SIG-M5 (cell line): Measurements from ENCODE around the gene PDLIM1.

Experiments used
- DNase-seq: peaks from one replicate; lab custom pipeline; 2025; lab: John Stamatoyannopoulos, UW

Gene PDLIM1, protein sequence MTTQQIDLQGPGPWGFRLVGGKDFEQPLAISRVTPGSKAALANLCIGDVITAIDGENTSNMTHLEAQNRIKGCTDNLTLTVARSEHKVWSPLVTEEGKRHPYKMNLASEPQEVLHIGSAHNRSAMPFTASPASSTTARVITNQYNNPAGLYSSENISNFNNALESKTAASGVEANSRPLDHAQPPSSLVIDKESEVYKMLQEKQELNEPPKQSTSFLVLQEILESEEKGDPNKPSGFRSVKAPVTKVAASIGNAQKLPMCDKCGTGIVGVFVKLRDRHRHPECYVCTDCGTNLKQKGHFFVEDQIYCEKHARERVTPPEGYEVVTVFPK

GRCh38 chr10:95290461-95291364 is at the start of gene PDLIM1:
Gene PDLIM1, minus strand, starts transcription at chr10:95291003. Its CDS starts 88 bp downstream, at chr10:95290915.
- DNase-seq, result no peak

- no peak for DNase-seq
Measured at GRCh38 chr10:95339863-95340262, 49.1 kb upstream of the PDLIM1 start.

- DNase-seq, result no peak
Measured at GRCh38 chr10:95337423-95338160, 46.8 kb upstream of the PDLIM1 start.

DNA sequence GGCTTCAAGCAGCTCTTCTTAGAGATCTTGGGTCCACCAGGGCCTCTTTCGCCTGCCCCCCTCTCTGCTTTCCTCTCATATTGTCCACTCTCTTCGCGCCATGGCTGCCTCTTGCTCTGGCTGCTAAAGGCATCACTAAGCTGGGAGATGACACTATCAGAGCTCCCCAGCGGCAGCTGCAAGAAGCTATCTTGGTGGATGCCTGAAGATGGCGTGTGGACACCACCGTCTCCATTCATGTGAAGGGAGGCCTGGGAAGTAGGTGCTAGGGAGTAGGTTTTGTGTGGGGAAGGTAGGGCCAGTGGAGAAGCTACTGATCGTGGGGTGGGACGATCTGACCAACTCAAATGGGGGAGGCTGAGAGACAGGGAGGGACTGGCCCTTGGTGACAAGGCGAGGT is 45.9 kb upstream of the PDLIM1 start:
- DNase-seq, result no peak

GRCh38 chr10:95335933-95336699 is 45.3 kb upstream of the PDLIM1 start:
- no peak for DNase-seq

DNA sequence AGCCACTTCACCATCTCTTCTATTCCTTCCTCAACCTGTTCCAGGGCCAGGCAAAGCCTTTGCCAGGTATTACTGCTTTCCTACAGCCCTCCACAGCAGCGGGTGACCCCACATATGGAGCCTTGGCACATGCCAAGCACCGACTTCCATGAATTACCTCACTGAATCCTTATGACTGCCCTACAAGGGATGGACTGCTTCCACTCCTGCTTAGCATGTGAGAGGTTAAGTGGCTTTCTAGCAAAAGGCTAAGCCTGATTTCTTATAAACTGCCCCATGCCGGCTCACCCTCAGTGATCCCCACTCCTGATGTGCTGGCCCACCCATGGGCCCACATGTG is 44.0 kb upstream of the PDLIM1 start:
- no peak for DNase-seq

DNA sequence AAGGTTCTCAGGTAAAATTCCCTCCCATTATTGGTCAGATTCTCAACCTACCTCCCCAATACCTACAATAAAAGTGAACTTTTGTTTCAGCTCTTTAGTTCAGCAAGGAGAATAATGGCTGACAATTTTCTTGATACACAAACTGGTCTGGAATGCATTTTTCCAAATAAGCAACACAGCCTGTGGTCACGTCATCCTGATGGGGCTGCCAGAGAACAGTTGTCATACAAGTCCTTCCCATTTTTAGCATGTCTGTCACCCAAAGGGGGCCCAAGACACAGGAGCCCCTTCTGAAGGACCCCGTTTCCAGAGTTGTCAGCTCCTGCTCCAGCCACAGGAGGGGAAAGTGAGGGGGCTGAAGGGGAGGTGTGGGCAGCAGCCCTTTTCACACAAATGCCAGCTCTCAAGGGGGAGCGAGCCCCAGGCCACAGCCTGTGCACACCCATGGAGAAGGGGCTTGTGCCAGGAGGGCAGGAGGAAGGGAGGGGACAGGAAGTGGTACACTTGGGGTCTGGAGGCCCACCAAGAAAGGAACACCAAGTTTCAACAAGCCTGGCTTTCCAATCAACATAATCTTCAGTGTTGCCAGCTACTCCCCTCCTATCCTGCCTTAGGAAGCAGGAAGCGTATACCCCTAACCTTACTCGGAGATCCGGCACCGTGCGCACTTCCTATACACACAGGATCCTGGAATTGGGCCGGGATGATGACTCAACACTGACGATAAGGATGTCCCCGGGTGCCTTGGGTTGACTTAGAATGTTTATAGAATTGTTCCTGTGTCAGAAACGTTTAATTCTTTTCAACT is 43.4 kb upstream of the PDLIM1 start:
- no peak for DNase-seq

- DNase-seq, result no peak
Measured at GRCh38 chr10:95332666-95333249, 42.0 kb upstream of the PDLIM1 start.

GRCh38 chr10:95331596-95332130 is 40.9 kb upstream of the PDLIM1 start:
- DNase-seq, result no peak

GRCh38 chr10:95330966-95331453 is 40.2 kb upstream of the PDLIM1 start:
- DNase-seq, result no peak

GRCh38 chr10:95329296-95329695 is 38.5 kb upstream of the PDLIM1 start:
- DNase-seq, result no peak

GRCh38 chr10:95328013-95328412 is 37.2 kb upstream of the PDLIM1 start:
- DNase-seq, result no peak

DNA sequence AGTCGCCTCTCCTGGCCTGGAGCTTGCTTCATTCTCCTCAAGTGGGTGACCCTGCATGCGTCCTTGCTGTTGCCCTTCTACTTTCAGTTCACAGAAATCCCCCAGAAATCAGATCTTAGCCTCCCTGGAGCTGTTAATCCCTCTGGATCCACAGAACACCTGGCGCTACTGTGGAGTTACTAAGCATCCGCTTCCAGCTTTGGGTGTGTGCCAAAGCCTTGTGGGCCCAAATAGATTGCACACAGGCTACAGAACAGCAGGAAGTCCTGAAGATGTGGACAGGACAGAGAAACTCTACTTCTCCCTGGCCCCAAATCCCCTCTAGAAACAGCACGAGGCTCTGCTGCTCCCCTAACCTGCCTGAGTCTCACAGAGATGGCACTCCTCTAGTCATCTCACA is 36.6 kb upstream of the PDLIM1 start:
- DNase-seq, result no peak

DNA sequence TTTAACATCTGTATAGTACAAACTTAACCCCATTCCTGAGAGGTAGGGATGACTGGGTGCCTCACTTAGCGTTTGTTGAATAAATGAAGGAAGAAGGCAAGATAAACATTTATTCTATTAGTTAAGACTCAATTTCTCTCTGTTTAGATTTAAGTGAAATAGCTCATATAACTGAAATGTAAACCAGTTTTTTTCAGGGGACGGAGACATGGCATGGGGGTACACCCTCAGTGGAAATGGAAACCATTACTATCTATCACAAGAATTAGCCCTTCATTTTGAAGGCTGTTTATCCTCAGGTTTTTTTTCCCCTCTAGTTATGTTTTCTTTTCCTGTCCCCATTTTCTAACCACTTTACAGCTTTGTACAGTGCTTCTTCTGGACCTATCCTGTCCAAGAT is 35.6 kb upstream of the PDLIM1 start:
- DNase-seq, result no peak

DNA sequence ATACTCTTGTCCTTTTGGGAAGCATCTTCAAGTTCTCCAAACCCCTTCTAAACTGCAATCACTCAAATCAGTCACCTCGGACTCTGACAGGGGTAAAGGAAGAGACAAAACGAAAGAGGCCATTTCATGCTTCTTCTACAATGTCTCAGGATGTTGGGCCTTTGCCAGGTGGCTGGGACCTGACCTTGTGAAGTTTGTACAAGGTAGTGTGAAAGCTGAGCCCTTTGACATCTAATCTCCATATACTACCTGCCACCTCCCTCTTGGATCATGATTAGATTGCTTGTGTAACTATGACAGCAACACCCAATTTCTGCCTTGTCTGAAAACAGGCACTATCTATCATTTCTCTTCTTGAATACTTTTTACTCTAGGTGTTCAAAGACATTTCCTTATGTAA is 35.1 kb upstream of the PDLIM1 start:
- DNase-seq, result no peak

GRCh38 chr10:95324436-95325268 is 33.8 kb upstream of the PDLIM1 start:
- no peak for DNase-seq

- DNase-seq, result no peak
Measured at GRCh38 chr10:95321554-95322301, 30.9 kb upstream of the PDLIM1 start.

DNA sequence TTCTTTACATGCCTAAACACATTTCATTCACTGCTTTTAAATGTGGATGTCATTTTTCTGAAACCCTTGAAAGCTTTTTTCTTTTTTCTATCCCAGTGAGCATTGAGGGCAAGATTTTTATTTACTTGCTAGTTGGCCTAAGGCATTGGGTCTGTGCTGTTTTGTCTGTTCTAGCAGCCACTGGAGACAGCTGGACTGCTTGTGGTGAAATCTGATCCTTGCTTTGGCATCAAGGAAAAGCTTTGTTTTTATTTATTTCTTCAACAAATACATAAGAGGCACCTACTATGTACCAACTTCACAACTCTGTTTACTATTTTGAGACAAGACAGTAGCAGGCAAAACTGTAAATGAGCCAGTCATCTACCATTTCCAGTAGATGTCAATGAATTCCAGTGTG is 28.4 kb upstream of the PDLIM1 start:
- DNase-seq, result no peak

DNA sequence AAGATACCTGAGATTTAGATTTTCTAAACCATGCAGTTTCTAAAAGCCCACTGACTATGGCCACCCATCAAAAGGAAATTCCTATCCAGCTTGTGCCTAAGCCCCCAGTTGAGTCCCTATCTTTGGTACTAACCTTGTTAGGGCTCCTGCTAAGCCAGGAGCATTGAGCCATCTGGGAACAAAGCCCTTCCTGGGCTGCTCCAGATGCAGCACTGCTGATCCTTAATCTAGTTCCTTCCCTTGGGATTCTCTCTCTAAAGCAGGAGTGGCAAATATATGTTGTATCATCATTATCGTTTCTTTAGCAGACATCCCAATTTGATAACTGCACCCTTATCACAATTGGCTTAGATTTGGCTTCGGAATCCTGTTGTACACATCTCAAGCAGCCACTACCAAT is 24.7 kb upstream of the PDLIM1 start:
- no peak for DNase-seq
